Cardiac muscle cell (in vitro differentiated cells and primary cell): ENCODE measurements around the gene SYNE2. TPM values are rescaled to one million over a fixed set of nuclear protein-coding genes. Genes with fewer than 3 reads are reported as not detected.
"Not testable (repeated sequence)": the region's sequence is repeated elsewhere in the genome, so short reads cannot be mapped to it uniquely, and the experiment has no call there.

ENCODE experiments used
- DNase-seq, 2 donors: peaks; one replicate each; pipeline versions ENCODE4 v3.0.0 to v3.0.0-alpha.2; 2010 to 2017; ENCODE audit warnings: low read depth in 1 of 2, low spot score in 1 of 2
- H3K27ac ChIP-seq: fragments of 200-600 bp; sonication (generic); 2 replicates; pipeline ENCODE4 v1.5.1; 2016
- H3K27me3 ChIP-seq: fragments of 200-600 bp; sonication (generic); 2 replicates; pipeline ENCODE4 v1.6.0; 2016; ENCODE audit warnings: control low read depth
- H3K36me3 ChIP-seq: fragments of 200-600 bp; sonication (generic); 2 replicates; pipeline ENCODE4 v1.5.1; 2016; ENCODE audit warnings: control low read depth
- H3K4me1 ChIP-seq: fragments of 200-600 bp; sonication (generic); 2 replicates; pipeline ENCODE4 v1.8.1; 2017; ENCODE audit warnings: low read depth, mild to moderate bottlenecking, mixed run types
- H3K4me3 ChIP-seq: fragments of 200-600 bp; sonication (generic); 2 replicates; pipeline ENCODE4 v1.5.1; 2016; ENCODE audit warnings: mild to moderate bottlenecking
- H3K9me3 ChIP-seq: fragments of 200-600 bp; sonication (generic); 2 replicates; pipeline ENCODE4 v1.5.1; 2017; ENCODE audit warnings: low read depth, mild to moderate bottlenecking, control low read depth
- CTCF ChIP-seq: IDR thresholded peaks from 2 replicates; pipeline ENCODE4 v1.5.1; 2012; ENCODE audit warnings: low read depth, mild to moderate bottlenecking, low read length
- polyA plus RNA-seq: library from polyadenylated mRNA; unstranded; fragments of >200 nt; fragmentation: Nextera tagmentation; extraction: Ambion mirVana; gene quantifications from 2 replicates; pipeline ENCODE4 v1.2.1, GENCODE V29; 2016
- total RNA-seq: library from RNA; depleted of rRNA; stranded (reverse); fragments of >200 nt; gene quantifications from 2 replicates; pipeline ENCODE4 v1.2.3, GENCODE V29; 2016

SYNE2 gene
- total and polyA plus RNA-seq, 2 experiments from 2014 or later, result 36.0 to 95.2 TPM

GRCh38 chr14:64170181-64170580 lies 317.4 kb downstream of the SYNE2 start:
- Histone ChIP-seq H3K9me3 (no peaks in the 10 kb centered on the region), H3K4me1 (peaks cover under 1% of the 10 kb centered on the region), H3K36me3 (peaks cover 7% of the 10 kb centered on the region), H3K27me3 (no peaks in the 10 kb centered on the region), H3K27ac (no peak overlapping the region), H3K4me3 (no peak overlapping the region)
- TF ChIP-seq CTCF, result no peak
- no peak for DNase-seq

GRCh38 chr14:64174922-64175782 lies 322.3 kb downstream of the SYNE2 start:
- Histone ChIP-seq H3K36me3 (peaks cover 15% of the 10 kb centered on the region), H3K9me3 (no peaks in the 10 kb centered on the region), H3K27ac (no peak overlapping the region), H3K27me3 (no peaks in the 10 kb centered on the region), H3K4me3 (no peak overlapping the region), H3K4me1 (peaks cover 10% of the 10 kb centered on the region)
- no peak for DNase-seq
- no peak for TF ChIP-seq CTCF

GRCh38 chr14:64176330-64176729 lies 323.5 kb downstream of the SYNE2 start:
- Histone ChIP-seq H3K36me3 (peaks cover 15% of the 10 kb centered on the region), H3K4me1 (peaks cover 10% of the 10 kb centered on the region), H3K4me3 (no peak overlapping the region), H3K27me3 (no peaks in the 10 kb centered on the region), H3K27ac (no peak overlapping the region), H3K9me3 (no peaks in the 10 kb centered on the region)
- no peak for DNase-seq
- no peak for TF ChIP-seq CTCF

GRCh38 chr14:64178814-64179213 lies 326.0 kb downstream of the SYNE2 start:
- no peak for DNase-seq
- no peak overlapping the region for H3K4me3 ChIP-seq
- H3K36me3 ChIP-seq, result peaks cover 15% of the 10 kb centered on the region
- H3K9me3 ChIP-seq, result no peaks in the 10 kb centered on the region
- H3K27ac ChIP-seq, result no peak overlapping the region
- TF ChIP-seq CTCF, result no peak
- no peaks in the 10 kb centered on the region for H3K27me3 ChIP-seq
- peaks cover 10% of the 10 kb centered on the region for H3K4me1 ChIP-seq

- H3K4me1 ChIP-seq, H3K27ac ChIP-seq, H3K9me3 ChIP-seq, DNase-seq, H3K36me3 ChIP-seq, H3K27me3 ChIP-seq, H3K4me3 ChIP-seq: not testable (repeated sequence)
Measured at GRCh38 chr14:64182908-64183307, 330.1 kb downstream of the SYNE2 start.

- Histone ChIP-seq H3K4me1 (peaks cover 6% of the 10 kb centered on the region), H3K27ac (no peak overlapping the region), H3K9me3 (no peaks in the 10 kb centered on the region), H3K36me3 (no peaks in the 10 kb centered on the region), H3K4me3 (no peak overlapping the region), H3K27me3 (no peaks in the 10 kb centered on the region)
- TF ChIP-seq CTCF, result no peak
- no peak for DNase-seq
Measured at GRCh38 chr14:64184103-64184729, 331.4 kb downstream of the SYNE2 start.
